Suprapubic skin (tissue), 4 donors: ENCODE measurements around the gene TSHZ2.

Experiments
- CTCF ChIP-seq, 2 donors: fragments of 200-600 bp in 1 of 2; fragments of 450-650 bp in 1 of 2; sonication (generic) in 1 of 2; IDR thresholded peaks; one replicate each; pipeline ENCODE4 v1.5.1; 2016 to 2019; ENCODE audit warnings: antibody characterized with exemption in 2 of 2, mild to moderate bottlenecking in 1 of 2, moderate library complexity in 1 of 2
- POLR2A ChIP-seq, 2 donors: fragments of 450-650 bp; IDR thresholded peaks; one replicate each; pipeline ENCODE4 v1.6.1; 2017; ENCODE audit warnings: antibody characterized with exemption in 2 of 2, mild to moderate bottlenecking in 2 of 2, moderate library complexity in 2 of 2
- POLR2AphosphoS5 ChIP-seq, 3 donors: sonication (generic); formaldehyde crosslinking; IDR thresholded peaks; one replicate each; pipeline ENCODE4 v1.6.1; 2017; ENCODE audit warnings: antibody characterized with exemption in 3 of 3

DNA sequence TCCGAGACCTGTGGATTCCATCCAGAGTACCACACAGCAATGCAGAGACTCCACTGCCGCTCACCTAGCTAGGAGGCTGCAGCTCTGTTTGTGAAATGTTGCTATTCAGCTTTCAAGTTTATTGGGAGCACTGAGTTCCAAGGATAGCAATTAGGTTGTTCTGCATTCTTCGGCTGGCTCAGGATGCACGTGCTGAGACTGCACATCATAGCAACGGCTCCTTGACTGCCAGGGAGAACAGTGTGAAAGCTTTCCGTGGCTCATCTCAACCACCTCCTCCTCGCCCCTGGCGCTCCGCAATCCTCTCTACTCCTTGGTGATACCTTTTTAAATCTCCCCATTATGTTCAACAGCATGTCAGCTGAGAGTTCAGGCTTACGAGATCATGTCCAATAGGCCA lies 116.6 kb downstream of the TSHZ2 start:
- TF ChIP-seq POLR2AphosphoS5 (IDR thresholded peaks at IDR 0.05) (no peak), CTCF (IDR thresholded peaks at IDR 0.05) (no peak), POLR2A (IDR thresholded peaks at IDR 0.05) (no peak)
